ENCODE data around the gene BEND3.

The BEND3 gene

DNA sequence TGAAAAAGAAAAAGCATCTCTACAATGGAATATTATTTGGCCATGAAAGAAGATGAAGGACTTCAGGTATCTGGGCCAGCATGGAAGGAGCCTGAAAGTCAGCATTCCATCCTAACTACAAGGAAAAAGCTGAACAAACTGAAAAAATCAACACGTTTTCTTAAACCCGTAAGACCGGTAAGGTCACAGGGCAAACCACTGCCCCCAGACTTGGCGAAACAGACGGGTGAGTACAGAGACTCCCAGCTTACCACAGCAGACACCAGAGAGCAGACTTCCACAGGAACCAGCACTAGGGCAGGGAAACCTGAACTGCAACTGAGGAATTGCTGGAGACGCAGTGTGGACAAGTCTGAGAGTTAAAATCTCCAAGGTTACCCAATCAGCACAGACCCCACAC, 31.4 kb downstream of the BEND3 start:
- Histone ChIP-seq H3K79me1 (replicated peaks; ENCODE audit: low read length, poor library complexity, severe bottlenecking) (no peaks in the 10 kb centered on the region), H3K27ac (ENCODE audit: low read length, poor library complexity, severe bottlenecking) (no peak overlapping the region), H3K27me3 (ENCODE audit: control insufficient read depth in 1 of 2, insufficient read depth in 1 of 2, low read length in 2 of 2) (no peaks in the 10 kb centered on the region), H3K36me3 (ENCODE audit: control insufficient read depth in 1 of 2, insufficient read depth in 2 of 2, low read depth in 1 of 2, low read length in 2 of 2) (peaks cover 0 to 5% of the 10 kb centered on the region in 2 experiments), H3K9me3 (ENCODE audit: control insufficient read depth, low read length) (no peaks in the 10 kb centered on the region), H2BK5ac (ENCODE audit: low read depth, low read length, poor library complexity, severe bottlenecking) (no peak overlapping the region), H2BK15ac (ENCODE audit: low read depth, poor library complexity, severe bottlenecking) (no peak overlapping the region), H2BK12ac (ENCODE audit: low read length in 2 of 2) (no peak overlapping the region), H2BK120ac (ENCODE audit: low read depth, low read length) (no peak overlapping the region), H3K4me3 (ENCODE audit: insufficient read depth in 1 of 2, low read depth in 1 of 2, low read length in 2 of 2) (no peak overlapping the region), H2AFZ (ENCODE audit: low read depth, low read length) (no peak overlapping the region), H3K4me1 (ENCODE audit: control insufficient read depth, insufficient read depth, low read depth, low read length) (peaks cover 4% of the 10 kb centered on the region), H2AK5ac (ENCODE audit: low read length, severe bottlenecking) (no peak overlapping the region), H4K8ac (ENCODE audit: low read length) (no peak overlapping the region), H3K18ac (ENCODE audit: low read depth in 1 of 2, low read length in 2 of 2) (no peak overlapping the region), H4K91ac (ENCODE audit: low read length) (no peak overlapping the region), H3K4me2 (ENCODE audit: low read length, poor library complexity, severe bottlenecking) (no peak overlapping the region), H3K14ac (ENCODE audit: low read length in 2 of 2) (no peak overlapping the region), H3K23ac (ENCODE audit: low read length in 2 of 2) (no peak overlapping the region), H3K4ac (ENCODE audit: low read depth in 1 of 2, low read length in 2 of 2) (no peak overlapping the region), H3K9ac (ENCODE audit: low read length) (no peak overlapping the region)
- DNase-seq, result no peak
- WGBS, result over 99% methylated on average over 5 of the region's 6 CpGs

DNA sequence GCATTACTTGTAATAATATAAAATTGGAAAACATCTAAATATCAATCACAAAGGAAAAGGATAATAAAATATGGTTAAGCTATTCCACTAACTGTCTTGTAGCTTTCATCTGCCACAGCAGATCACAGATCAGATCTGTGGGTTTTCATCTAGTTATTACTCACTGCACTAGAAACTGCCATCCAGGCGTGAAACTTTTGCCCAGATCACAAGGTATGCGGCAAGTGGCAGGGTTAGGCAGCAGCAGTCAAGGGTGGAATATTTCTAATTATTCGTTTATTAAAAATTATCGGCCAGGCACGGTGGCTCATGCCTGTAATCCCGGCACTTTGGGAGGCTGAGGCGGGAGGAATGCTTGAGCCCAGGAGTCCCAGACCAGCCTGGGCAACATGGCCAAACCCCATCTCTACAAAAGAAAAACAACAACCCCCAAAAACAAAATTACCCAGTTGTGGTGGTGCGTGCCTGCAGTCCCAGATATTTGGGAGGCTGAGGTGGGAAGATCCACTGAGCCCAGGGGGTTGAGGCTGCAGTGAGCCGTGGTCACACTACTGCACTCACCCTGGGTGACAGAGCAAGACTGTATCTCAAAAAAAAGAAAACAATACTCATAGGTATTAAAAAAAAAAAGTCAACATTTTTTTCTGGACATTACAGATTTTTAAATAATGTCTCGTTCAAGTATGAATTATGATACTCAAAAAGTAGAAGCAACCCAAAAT, 32.1 kb downstream of the BEND3 start:
- no peak overlapping the region for H3K4me3 ChIP-seq (ENCODE audit: insufficient read depth in 1 of 2, low read depth in 1 of 2, low read length in 2 of 2)
- H4K8ac ChIP-seq (ENCODE audit: low read length), result no peak overlapping the region
- no peak overlapping the region for H3K4me2 ChIP-seq (ENCODE audit: low read length, poor library complexity, severe bottlenecking)
- H4K91ac ChIP-seq (ENCODE audit: low read length), result no peak overlapping the region
- H3K4me1 ChIP-seq (ENCODE audit: control insufficient read depth, insufficient read depth, low read depth, low read length), result peaks cover 4% of the 10 kb centered on the region
- no peak overlapping the region for H2BK5ac ChIP-seq (ENCODE audit: low read depth, low read length, poor library complexity, severe bottlenecking)
- no peak overlapping the region for H3K4ac ChIP-seq (ENCODE audit: low read depth in 1 of 2, low read length in 2 of 2)
- H3K27me3 ChIP-seq (ENCODE audit: control insufficient read depth in 1 of 2, insufficient read depth in 1 of 2, low read length in 2 of 2), result no peaks in the 10 kb centered on the region
- H2BK120ac ChIP-seq (ENCODE audit: low read depth, low read length), result no peak overlapping the region
- H3K79me1 ChIP-seq (replicated peaks; ENCODE audit: low read length, poor library complexity, severe bottlenecking), result no peaks in the 10 kb centered on the region
- no peak overlapping the region for H2BK15ac ChIP-seq (ENCODE audit: low read depth, poor library complexity, severe bottlenecking)
- WGBS, result 94% methylated on average over 7 of the region's 10 CpGs
- H3K23ac ChIP-seq (ENCODE audit: low read length in 2 of 2), result no peak overlapping the region
- DNase-seq, result no peak
- no peak overlapping the region for H2AFZ ChIP-seq (ENCODE audit: low read depth, low read length)
- no peak overlapping the region for H3K9ac ChIP-seq (ENCODE audit: low read length)
- no peak overlapping the region for H2AK5ac ChIP-seq (ENCODE audit: low read length, severe bottlenecking)
- no peak overlapping the region for H3K18ac ChIP-seq (ENCODE audit: low read depth in 1 of 2, low read length in 2 of 2)
- H2BK12ac ChIP-seq (ENCODE audit: low read length in 2 of 2), result no peak overlapping the region
- no peaks in the 10 kb centered on the region for H3K9me3 ChIP-seq (ENCODE audit: control insufficient read depth, low read length)
- H3K27ac ChIP-seq (ENCODE audit: low read length, poor library complexity, severe bottlenecking), result no peak overlapping the region
- H3K36me3 ChIP-seq (ENCODE audit: control insufficient read depth in 1 of 2, insufficient read depth in 2 of 2, low read depth in 1 of 2, low read length in 2 of 2), result peaks cover 0 to 9% of the 10 kb centered on the region in 2 experiments
- no peak overlapping the region for H3K14ac ChIP-seq (ENCODE audit: low read length in 2 of 2)

DNA sequence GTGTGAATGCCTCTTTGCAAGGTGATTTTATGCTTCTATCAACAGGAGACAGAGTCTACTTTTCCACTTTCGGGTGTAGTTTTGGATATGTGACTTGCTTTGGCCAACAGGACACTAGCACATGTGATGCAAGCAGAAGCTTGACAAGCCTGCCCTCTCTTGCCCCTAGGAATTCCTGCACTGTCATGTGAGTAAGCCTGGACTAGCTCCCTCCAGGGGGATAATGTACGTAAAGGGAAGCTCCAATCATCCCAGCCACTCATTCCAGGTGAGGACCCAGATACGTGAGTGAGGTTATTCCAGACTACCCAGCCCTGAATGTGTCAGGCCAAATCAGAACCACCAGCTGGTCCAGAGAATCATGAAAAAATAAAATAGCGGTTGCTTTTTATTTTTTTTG, 33.3 kb downstream of the BEND3 start:
- H4K91ac ChIP-seq (ENCODE audit: low read length), result peak overlapping the region; percentile 29
- peaks cover 4% of the 10 kb centered on the region for H3K4me1 ChIP-seq (ENCODE audit: control insufficient read depth, insufficient read depth, low read depth, low read length)
- H3K4ac ChIP-seq (ENCODE audit: low read depth in 1 of 2, low read length in 2 of 2), result no peak overlapping the region
- no peaks in the 10 kb centered on the region for H3K79me1 ChIP-seq (replicated peaks; ENCODE audit: low read length, poor library complexity, severe bottlenecking)
- H3K9ac ChIP-seq (ENCODE audit: low read length), result no peak overlapping the region
- H2BK120ac ChIP-seq (ENCODE audit: low read depth, low read length), result no peak overlapping the region
- WGBS, result 65% methylated on average over 4 of the region's 4 CpGs
- H3K27me3 ChIP-seq (ENCODE audit: control insufficient read depth in 1 of 2, insufficient read depth in 1 of 2, low read length in 2 of 2), result no peaks in the 10 kb centered on the region
- peak overlapping the region; percentile 20 for H4K8ac ChIP-seq (ENCODE audit: low read length)
- DNase-seq, result peak; percentile 27
- no peak overlapping the region for H3K27ac ChIP-seq (ENCODE audit: low read length, poor library complexity, severe bottlenecking)
- H3K9me3 ChIP-seq (ENCODE audit: control insufficient read depth, low read length), result no peaks in the 10 kb centered on the region
- peaks cover 0 to 9% of the 10 kb centered on the region in 2 experiments for H3K36me3 ChIP-seq (ENCODE audit: control insufficient read depth in 1 of 2, insufficient read depth in 2 of 2, low read depth in 1 of 2, low read length in 2 of 2)
- no peak overlapping the region for H2BK5ac ChIP-seq (ENCODE audit: low read depth, low read length, poor library complexity, severe bottlenecking)
- H3K4me2 ChIP-seq (ENCODE audit: low read length, poor library complexity, severe bottlenecking), result no peak overlapping the region
- peak overlapping the region in 1 of 2 experiments; percentile 15 for H2BK12ac ChIP-seq (ENCODE audit: low read length in 2 of 2)
- no peak overlapping the region for H2AK5ac ChIP-seq (ENCODE audit: low read length, severe bottlenecking)
- no peak overlapping the region for H3K14ac ChIP-seq (ENCODE audit: low read length in 2 of 2)
- no peak overlapping the region for H2AFZ ChIP-seq (ENCODE audit: low read depth, low read length)
- H3K4me3 ChIP-seq (ENCODE audit: insufficient read depth in 1 of 2, low read depth in 1 of 2, low read length in 2 of 2), result no peak overlapping the region
- H3K23ac ChIP-seq (ENCODE audit: low read length in 2 of 2), result no peak overlapping the region
- no peak overlapping the region for H3K18ac ChIP-seq (ENCODE audit: low read depth in 1 of 2, low read length in 2 of 2)
- no peak overlapping the region for H2BK15ac ChIP-seq (ENCODE audit: low read depth, poor library complexity, severe bottlenecking)

DNA sequence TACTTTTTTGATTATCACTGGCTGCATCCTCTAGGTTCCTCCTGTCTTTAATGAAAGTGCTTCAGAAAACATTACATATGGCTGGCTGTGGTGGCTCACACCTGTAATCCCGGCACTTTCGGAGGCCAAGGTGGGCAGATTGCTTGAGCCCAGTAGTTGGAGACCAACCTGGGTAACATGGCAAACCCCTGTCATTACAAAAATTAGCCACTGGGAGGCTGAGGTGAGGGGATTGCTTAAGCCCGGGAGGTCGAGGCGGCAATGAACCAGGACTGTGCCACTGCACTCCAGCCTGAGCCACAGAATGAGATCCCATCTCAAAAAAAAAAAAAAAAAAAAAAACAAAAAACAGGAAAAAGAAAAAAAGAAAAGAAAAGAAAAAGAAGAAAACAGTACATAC, 35.3 kb downstream of the BEND3 start:
- no peak overlapping the region for H3K18ac ChIP-seq (ENCODE audit: low read depth in 1 of 2, low read length in 2 of 2)
- no peaks in the 10 kb centered on the region for H3K27me3 ChIP-seq (ENCODE audit: control insufficient read depth in 1 of 2, insufficient read depth in 1 of 2, low read length in 2 of 2)
- no peak overlapping the region for H3K4me2 ChIP-seq (ENCODE audit: low read length, poor library complexity, severe bottlenecking)
- no peak overlapping the region for H3K4me3 ChIP-seq (ENCODE audit: insufficient read depth in 1 of 2, low read depth in 1 of 2, low read length in 2 of 2)
- no peak overlapping the region for H2AFZ ChIP-seq (ENCODE audit: low read depth, low read length)
- no CpG with 5 or more reads among the region's 5 CpGs for WGBS
- H3K23ac ChIP-seq (ENCODE audit: low read length in 2 of 2), result no peak overlapping the region
- H2BK5ac ChIP-seq (ENCODE audit: low read depth, low read length, poor library complexity, severe bottlenecking), result no peak overlapping the region
- no peak overlapping the region for H3K14ac ChIP-seq (ENCODE audit: low read length in 2 of 2)
- no peak overlapping the region for H4K8ac ChIP-seq (ENCODE audit: low read length)
- H3K9me3 ChIP-seq (ENCODE audit: control insufficient read depth, low read length), result no peaks in the 10 kb centered on the region
- no peak overlapping the region for H3K4ac ChIP-seq (ENCODE audit: low read depth in 1 of 2, low read length in 2 of 2)
- no peak for DNase-seq
- peaks cover 0 to 9% of the 10 kb centered on the region in 2 experiments for H3K36me3 ChIP-seq (ENCODE audit: control insufficient read depth in 1 of 2, insufficient read depth in 2 of 2, low read depth in 1 of 2, low read length in 2 of 2)
- H3K27ac ChIP-seq (ENCODE audit: low read length, poor library complexity, severe bottlenecking), result no peak overlapping the region
- no peak overlapping the region for H2BK120ac ChIP-seq (ENCODE audit: low read depth, low read length)
- H3K79me1 ChIP-seq (replicated peaks; ENCODE audit: low read length, poor library complexity, severe bottlenecking), result no peaks in the 10 kb centered on the region
- peaks cover 4% of the 10 kb centered on the region for H3K4me1 ChIP-seq (ENCODE audit: control insufficient read depth, insufficient read depth, low read depth, low read length)
- no peak overlapping the region for H2BK15ac ChIP-seq (ENCODE audit: low read depth, poor library complexity, severe bottlenecking)
- H3K9ac ChIP-seq (ENCODE audit: low read length), result no peak overlapping the region
- no peak overlapping the region for H4K91ac ChIP-seq (ENCODE audit: low read length)
- no peak overlapping the region for H2AK5ac ChIP-seq (ENCODE audit: low read length, severe bottlenecking)
- H2BK12ac ChIP-seq (ENCODE audit: low read length in 2 of 2), result no peak overlapping the region
